ENCODE results near the gene TPM2.

TPM2 gene

DNA sequence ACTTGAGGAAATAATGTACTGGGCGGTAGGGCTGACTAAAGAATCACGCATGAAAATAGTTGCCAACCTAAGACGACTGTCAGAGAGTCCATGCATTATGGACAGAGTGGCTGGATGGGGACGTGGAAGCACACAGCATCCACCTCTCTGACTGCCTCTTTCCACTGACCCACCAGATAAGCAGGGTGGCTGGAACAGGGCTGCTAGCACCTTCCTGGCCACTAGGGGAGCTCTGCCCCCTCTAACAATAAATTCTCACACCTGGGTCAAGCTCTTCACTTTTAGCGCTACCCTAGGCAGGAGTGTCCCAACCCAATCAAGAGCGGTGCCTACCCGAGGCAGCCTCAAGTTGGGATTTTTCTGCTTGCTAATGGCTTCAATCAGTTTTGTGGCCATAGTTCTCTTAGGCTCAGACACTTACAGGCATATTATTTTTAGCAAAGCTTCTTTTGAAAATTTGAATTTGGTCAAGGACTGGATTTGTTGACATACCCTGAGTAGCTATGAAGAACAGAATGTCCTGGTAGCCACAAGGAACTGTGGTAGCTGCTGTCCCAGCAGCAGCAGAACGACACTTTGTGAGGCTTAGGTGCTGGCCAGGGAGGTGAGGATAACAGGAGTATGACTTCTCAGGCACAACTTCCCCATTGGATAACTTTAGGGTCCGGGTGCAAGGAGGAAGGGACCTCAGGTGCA lies 6.9 kb upstream of the TPM2 start:
- DNase-seq (ENCODE audit: low spot score): peak; percentile 54

DNA sequence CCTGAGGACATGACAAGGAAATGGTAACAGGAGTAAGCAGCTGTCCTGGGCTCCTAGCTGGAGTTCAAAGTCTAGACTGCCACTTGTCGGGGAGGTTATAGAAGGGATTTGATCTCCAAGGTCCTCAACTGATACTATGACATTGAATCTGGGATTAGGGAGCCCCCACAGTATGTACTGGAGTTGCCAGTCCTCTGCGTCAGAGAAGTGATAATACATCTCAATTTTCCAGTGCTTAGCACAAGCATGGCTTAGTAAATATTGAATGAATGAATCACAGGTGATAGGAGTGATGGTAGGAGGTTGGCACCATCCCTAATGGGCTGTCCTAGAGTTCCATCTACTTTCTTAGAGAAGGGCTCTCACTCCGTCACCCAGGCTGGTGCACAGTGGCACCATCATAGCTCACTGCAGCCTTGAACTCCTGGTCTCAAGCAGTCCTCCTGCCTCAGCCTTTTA lies 6.2 kb upstream of the TPM2 start:
- no peak for DNase-seq (ENCODE audit: low spot score)

DNA sequence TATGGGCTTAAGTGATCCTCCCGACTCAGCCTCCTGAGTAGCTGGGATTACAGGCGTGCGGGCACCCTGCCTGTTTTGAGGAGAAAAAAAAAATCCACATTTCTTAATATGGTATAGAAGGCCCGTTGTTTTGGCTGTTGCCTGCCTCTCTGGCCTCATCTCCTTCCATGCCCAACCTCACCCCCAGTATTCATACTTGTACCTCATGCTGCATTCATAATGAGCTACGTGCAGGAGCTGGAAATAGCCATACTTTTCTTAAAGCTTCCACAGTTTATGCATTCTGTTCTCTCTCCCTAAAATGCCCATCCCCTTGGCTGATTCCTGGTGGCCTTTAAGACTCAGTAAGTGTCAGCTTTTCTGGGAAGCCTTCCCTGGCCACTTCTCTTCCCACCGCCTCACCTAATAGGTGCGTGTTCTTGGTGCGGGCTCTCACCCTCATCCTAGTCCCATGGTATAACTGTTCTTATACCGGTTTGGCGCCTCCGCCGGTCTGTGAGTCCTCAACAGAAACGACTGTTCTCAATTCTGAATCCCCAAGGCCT lies 2.1 kb upstream of the TPM2 start:
- no peak for DNase-seq (ENCODE audit: low spot score)

DNA sequence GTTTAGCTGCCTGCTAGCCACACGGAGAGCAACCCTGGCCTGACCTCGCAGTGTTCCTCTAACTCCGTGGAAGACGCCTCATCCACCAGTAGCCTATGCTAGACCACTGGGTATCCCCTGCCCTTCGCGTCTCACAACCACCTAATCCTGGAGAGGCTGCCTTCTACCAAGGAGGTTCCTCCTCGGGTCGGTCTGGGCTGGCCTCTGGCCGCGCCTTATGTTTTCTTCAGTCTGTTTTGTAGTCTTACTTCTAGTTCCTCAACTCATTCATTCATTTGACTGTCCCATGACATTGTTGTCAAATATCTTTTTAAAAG lies 1.6 kb upstream of the TPM2 start:
- peak; percentile 29 for DNase-seq (ENCODE audit: low spot score)

DNA sequence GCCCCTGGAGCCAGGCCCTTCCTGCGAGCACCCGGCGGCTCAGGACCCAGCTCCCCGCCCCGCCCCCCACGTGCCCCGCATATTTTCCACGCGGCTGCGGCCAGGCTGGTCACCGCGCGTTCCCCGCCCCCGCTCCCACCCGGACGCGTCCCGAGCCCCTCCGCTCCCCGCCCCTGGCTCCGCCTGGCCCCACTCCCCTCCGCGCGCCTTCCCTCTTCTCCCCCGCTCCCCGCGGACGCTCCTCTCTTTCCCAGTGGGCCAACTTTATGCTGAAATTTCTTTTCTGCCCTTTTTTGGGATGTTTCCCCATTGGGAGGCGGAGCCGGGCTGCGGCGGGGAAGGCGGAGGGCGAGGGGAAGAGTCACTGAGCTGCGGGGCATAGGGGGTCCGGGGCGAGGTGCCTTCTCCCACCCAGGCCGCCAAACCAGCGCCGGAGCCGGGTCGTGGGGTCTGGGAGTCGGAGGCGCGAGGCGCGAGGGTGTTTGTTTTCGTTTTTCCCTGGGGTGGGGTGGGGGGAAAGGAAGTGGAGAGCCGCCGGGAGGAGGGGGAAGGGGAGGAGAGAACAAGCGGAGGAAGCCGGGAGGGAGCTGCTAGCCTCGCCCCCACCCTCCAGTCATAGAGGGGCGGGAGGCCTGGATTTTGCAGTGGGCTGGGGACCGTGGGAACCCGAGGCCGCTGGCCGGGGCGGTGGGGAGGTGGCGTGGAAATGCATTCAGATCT lies 1.0 kb upstream of the TPM2 start:
- peak; percentile 52 for DNase-seq (ENCODE audit: low spot score)

DNA sequence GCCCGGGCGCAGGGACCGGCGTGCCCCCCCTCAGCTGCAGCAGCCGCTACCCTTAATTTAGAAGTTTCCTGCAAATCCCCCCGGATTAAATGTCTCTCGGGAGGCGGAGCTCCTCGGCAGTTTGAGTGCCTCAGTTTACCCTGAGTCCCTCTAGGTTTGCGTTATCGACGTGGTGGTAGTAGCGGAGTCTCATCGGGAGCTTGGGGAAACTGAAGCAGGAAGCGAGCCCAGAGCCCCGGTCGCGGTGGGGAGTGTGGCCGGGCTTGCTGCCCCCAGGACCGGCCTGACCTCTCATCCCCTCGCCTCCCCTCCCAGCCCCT lies 529 bp upstream of the TPM2 start:
- DNase-seq (ENCODE audit: low spot score): no peak

DNA sequence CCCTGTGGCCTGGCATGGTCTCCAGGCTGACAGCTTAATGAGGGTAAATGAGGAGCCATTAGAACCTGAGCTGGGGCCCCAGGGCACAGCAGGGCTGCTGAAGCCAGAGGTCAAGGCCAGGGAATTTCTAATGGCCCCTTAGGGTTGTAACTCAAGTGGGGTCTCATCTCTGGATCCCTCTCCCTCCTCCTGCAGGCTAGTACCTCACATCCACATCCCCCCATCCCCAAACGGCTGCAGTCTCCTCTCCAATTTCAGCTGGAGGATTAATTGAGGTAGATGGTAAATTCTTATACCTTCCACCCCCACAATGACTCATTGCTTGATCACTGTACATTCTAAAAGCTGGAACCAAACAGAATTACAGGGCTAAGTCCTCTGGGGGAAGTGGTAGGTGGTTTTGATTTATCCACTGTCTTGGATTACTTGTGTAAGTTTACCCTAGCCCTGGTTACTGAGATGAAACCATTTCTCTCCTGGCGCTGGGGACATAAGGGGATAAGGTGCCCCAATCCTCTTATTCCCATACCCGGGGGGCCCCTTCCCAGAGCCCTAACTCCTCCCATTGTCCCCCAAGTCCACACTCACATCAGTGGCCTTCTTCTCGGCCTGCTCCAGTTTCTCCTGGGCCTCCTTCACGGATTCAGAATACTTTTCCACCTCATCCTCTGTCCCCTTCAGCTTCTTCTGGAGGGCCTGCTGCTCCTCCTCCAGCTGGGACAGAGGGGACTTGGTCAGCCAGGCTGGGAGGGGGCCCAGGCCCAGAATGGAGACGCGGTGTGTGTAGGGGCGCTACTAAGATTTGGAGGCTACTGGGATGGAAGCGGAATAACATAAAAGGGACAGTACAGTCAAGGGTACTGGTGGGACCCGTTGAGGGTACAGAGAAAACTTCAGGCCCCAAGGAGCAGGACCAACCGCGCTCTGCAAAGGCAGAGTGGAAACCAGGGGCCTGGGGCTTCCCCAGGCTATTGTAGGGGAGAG lies 875 bp downstream of the TPM2 start:
- DNase-seq (ENCODE audit: low spot score): no peak

DNA sequence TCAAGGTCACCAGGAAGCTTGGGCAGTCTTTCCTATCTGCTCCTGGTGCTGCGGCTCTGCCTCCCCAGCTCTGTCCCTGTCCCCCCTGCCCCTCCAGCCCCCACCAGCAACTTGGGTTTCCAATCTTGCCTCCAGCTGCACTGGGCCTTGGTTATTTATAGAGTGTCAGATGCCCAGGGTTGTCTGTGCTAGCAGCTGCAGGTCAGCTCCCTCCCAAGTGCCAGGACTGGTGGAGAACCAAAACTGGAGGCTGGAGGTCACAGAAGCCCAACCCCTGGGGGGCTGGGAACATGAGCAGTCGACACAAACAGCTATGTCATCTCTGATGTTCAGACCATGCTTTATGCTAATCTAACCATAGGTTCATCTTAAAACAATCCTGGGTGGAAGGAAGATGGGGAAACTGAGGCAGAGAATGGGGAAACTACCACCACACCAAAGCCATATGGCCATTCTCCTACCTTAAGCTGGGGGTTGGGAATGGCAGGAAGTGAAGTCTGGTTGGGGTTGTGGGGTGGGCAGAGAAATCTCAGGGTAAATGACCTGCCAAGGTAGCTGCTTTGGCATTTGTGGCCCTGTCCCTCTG lies 1.7 kb downstream of the TPM2 start:
- no peak for DNase-seq (ENCODE audit: low spot score)

DNA sequence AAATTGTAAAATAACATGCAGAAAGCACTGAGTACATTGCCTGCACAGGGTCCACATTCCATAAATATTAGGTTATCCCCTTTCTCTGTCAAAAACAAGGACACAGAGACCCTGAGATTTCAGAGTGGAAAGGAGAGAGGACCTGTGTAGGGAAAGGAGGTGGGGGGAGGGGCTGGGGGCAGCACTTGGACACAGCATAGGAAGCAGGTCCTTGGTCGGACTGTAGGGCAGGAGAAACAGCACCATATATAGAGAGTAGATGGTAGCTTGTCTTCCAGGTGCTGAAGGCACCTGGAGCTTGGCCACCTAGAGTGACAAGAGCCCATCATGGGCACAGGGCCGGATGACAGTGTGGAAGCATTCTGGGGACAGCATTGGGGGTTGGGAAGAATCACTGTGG lies 2.4 kb downstream of the TPM2 start:
- no peak for DNase-seq (ENCODE audit: low spot score)

DNA sequence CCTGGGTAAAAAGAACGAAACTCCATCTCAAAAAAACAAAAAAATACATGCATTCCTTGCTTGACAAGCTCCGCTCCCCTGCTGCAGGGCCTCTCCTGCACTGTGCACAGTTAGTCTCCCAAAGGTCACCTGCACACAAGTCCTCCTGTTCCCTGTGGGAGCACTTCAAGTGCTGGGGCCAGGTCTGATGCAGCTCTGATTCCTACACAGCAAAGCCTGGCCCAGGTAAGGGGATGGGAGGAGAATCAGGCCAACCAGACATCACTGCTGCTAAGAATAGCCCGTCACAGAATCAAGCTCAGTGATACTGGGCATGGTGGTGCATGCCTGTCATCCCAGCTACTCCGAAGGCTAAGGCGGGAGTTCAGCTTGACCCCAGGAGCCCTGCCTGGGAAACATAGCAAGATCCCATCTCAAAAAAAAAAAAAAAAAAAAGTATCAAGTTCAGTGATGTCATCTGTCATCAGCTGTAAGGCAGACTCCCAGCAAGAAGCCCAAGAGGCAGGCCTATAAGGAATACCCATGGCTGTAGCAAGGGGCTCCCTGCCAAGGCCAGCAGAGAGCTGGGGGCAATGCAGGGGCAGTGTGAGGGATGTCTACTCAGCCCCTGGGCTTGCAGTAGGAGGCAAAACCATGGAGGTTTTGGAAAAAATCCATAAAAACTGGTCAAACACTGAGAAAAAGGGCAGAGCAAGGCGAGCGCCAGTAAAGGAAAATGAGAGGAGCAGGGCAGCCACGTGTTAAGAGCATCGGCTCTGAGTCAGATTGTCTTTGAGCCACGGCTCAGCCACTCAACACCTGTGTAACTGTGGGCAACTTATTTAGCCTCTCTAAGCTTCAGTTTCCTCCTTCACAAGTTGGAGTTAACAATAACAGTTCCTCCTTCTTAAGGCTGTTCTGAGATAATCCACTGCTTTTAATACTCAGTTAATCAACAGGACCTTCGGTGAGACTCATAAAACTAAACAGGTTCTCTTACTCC lies 3.2 kb downstream of the TPM2 start:
- peak; percentile 32 for DNase-seq (ENCODE audit: low spot score)

DNA sequence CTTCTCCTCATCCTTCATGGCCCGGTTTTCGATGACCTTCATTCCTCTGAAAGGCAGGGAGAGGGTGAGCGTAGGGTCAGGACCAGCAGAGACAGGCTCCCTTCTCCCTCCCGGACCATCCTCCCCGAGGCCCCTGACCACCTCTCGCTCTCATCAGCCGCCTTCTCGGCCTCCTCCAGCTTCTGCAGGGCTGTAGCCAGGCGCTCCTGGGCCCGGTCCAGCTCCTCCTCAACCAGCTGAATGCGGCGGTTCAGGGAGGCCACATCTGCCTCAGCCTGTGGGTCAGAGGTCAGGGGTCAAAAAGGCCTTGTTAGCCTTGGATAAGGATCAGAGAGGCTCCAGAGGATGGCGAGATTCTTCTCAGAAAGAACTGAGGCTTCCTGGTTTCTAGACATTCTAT lies 4.2 kb downstream of the TPM2 start:
- DNase-seq (ENCODE audit: low spot score): no peak

DNA sequence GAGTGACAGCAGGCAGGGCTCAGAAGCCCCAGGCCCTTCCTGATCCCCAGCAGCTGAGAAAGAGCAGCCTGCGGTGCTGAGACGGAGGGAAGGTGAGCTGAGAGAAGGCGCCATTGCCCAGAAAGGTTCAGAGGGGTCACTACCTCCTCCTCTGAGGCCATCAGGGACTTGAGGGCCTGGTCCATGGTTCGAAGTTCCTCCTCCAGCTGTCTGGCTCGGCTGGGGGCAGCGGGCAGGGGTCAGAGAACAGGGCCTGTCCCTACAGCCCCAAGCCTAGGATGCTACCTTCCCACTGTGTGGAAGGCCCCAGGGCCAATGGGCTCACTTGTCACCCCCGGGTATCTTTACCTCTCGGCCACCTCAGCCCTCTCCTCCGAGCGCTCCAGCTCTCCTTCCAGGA lies 4.8 kb downstream of the TPM2 start:
- no peak for DNase-seq (ENCODE audit: low spot score)

DNA sequence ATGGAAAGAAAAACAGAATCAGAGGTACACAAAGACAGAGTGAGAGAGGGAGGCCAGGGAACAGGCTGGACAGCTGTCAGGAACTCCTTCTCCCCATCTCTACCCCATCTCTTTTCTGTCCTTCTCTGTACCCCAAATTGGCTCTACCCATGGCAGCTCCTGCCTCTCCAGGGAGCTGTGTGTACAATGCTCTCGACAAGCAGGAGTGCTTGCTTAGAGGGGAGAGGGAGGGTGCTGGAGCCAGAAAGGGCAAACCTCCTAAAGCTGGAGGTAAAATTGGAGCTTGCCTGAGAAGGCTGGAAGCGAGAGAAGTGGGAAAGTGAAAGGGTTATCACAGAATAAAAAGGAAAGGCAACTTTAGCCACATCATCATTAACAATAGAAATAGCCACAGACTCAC lies 6.4 kb downstream of the TPM2 start:
- DNase-seq (ENCODE audit: low spot score): no peak

DNA sequence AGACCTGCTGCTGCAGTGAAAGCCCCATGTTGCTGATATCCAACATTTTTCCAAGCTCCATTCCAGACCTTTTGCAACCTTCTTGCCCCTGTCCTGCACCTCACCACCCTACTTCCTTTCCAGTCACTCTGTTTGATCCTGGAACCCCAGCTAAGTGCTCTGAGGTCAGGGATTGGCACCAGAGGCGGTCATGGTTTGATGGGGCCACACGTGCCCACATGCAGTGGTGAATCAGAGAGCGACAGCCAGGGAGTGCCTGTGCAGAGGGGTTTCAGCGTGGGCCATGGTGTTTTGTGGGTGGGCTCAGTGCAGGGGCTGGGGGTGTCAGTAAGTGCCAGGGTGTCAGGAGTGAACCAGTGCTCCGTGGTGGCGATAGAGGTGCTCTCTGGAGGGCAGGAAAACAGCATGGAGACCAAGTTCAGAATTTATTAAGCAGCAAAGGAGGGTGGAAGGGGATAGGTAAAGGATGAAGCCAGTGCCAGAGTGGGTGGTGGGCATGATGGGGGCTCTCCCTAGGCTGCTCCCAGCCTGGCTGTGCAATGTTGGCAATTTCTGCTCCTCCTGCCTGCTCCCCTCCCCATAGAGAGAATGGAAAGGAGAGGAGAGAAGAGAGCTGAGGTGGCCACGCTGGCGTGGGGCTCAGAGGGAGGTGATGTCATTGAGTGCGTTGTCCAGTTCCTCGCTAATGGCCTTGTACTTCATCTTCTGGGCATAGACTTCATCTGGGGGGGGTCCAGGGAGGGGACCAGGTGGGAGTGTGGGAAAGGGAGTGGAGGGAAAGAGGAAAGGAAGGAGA lies 7.0 kb downstream of the TPM2 start:
- DNase-seq (ENCODE audit: low spot score): no peak

DNA sequence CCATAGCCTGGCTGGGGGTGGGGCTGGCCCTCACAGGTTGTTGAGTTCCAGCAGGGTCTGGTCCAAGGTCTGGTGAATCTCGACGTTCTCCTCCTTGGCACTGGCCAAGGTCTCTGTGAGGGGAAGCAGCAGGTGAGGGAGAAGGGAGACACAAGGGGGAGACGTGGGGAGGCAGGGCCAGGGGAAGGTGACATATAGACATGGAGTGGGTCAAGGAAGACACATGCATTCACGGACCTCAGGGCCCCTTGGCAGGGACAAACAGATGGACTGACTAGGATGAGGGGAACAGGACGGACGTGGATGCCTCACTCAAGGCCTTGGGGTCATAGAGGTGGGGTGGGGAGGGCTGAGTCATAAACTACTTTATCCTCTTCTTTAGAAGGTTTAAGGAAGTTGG lies 7.7 kb downstream of the TPM2 start:
- DNase-seq (ENCODE audit: low spot score): no peak

DNA sequence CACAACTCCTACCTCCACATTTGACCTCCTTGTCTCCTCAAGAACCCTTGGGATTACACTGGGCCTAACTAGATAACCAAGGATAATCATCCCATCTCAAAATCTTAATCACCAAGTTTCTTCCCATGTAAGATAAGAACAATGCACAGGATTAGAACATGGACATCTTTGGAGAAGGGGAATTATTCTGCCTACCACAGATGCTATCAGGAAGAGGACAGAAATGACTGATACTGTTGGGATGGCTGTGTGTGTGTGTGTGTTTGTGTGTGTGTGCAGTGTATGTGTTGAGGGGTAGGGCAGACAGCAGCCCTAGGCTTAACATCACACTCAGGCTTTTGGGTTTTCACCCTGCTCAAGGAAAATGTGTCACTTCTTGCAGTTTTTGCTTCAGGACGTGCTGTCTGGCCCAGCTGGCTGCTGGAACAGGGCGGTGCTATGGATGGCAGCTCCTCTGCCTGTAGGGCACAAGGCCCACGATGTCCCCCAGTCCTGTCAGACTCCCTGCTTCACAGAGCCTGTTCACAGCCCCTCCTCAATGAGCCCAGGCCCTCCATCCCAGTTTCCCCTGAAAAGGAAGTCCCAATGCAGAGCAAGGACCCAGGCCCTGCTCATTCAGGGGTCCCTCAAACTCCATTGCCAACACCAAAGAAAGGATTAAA lies 8.3 kb downstream of the TPM2 start:
- no peak for DNase-seq (ENCODE audit: low spot score)

DNA sequence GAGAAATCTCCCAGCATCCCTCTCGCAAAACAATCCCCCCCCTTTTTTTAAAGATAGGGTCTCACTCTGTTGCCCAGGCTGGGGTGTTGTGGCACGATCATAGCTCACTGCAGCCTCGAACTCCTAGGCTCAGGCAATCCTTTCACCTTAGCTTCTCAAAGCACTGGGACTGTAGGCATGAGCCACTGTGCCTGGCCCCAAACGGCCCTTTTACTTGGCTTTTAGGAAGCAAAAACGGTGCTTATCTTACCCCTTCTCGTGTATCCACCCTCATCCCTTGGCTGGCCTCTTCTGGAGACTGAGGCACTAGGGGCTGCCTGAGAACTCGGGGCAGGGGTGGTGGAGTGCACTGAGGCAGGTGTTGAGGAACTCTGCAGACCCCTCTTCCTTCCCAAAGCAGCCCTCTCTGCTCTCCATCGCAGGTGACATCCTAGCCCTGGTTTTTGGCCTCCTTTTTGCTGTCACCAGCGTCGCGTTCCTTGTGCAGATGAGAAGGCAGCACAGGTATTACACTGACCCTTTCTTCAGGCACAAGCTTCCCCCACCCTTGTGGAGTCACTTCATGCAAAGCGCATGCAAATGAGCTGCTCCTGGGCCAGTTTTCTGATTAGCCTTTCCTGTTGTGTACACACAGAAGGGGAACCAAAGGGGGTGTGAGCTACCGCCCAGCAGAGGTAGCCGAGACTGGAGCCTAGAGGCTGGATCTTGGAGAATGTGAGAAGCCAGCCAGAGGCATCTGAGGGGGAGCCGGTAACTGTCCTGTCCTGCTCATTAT lies 9.2 kb downstream of the TPM2 start:
- no peak for DNase-seq (ENCODE audit: low spot score)

DNA sequence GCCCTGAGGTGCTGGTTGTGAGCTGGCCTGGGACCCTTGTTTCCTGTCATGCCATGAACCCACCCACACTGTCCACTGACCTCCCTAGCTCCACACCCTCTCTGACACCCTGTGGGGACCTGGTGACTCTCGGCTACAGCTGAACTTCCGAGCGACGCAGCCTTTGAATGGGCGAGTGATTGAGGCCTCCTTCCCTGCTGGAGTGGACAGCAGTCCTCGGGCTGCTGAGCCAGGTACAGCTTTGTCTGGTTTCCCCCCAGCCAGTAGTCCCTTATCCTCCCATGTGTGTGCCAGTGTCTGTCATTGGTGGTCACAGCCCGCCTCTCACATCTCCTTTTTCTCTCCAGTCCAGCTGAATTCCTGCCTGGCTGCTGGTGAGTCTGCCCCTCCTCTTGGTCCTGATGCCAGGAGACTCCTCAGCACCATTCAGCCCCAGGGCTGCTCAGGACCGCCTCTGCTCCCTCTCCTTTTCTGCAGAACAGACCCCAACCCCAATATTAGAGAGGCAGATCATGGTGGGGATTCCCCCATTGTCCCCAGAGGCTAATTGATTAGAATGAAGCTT lies 9.9 kb downstream of the TPM2 start:
- no peak for DNase-seq (ENCODE audit: low spot score)

All from SK-N-DZ (cell line).